Heart left ventricle (tissue), 16 donors: ENCODE data around the gene SLIT3. TPM values are rescaled to one million over a fixed set of nuclear protein-coding genes. Genes with fewer than 3 reads are reported as not detected.

Source experiments
- ATAC-seq, 4 donors: fragments of 200-7000 bp; cut with Tn5 transposase; one replicate each; pipeline ENCODE4 v1.9.1; 2020 to 2022; ENCODE audit warnings: moderate library complexity in 4 of 4, mild to moderate bottlenecking in 3 of 4, moderate number of reproducible peaks in 1 of 4
- DNase-seq, 5 donors: peaks; one replicate each; pipeline ENCODE4 v3.0.0-alpha.2; 2020
- H3K27ac ChIP-seq, 12 donors: fragments of 200-600 bp; sonication (generic) in 4 of 12; one replicate each; pipeline versions ENCODE4 v1.5.0 to v1.8.0; 2016 to 2022; ENCODE audit warnings: mild to moderate bottlenecking in 2 of 12
- H3K27me3 ChIP-seq, 9 donors: fragments of 200-600 bp; sonication (generic) in 2 of 9; one replicate each; pipeline versions ENCODE4 v1.5.1 to v1.8.0; 2016 to 2022; ENCODE audit warnings: mild to moderate bottlenecking in 3 of 9
- H3K36me3 ChIP-seq, 9 donors: fragments of 200-600 bp; sonication (generic) in 2 of 9; one replicate each; pipeline versions ENCODE4 v1.5.0 to v1.8.0; 2018 to 2022; ENCODE audit warnings: mild to moderate bottlenecking in 2 of 9
- H3K4me1 ChIP-seq, 12 donors: fragments of 200-600 bp; sonication (generic) in 4 of 12; one replicate each; pipeline versions ENCODE4 v1.5.0 to v1.8.0; 2016 to 2022; ENCODE audit warnings: mild to moderate bottlenecking in 3 of 12
- H3K4me3 ChIP-seq, 12 donors: fragments of 200-600 bp; sonication (generic) in 4 of 12; one replicate each; pipeline versions ENCODE4 v1.5.0 to v1.8.0; 2017 to 2022; ENCODE audit warnings: mild to moderate bottlenecking in 9 of 12, moderate library complexity in 4 of 12
- H3K9me3 ChIP-seq, 12 donors: fragments of 200-600 bp; sonication (generic) in 4 of 12; one replicate each; pipeline versions ENCODE4 v1.5.0 to v1.8.0; 2016 to 2022; ENCODE audit warnings: mild to moderate bottlenecking in 1 of 12
- CTCF ChIP-seq, 12 donors: fragments of 200-600 bp; sonication (generic) in 4 of 12; IDR thresholded peaks; one replicate each; pipeline versions ENCODE4 v1.5.0 to v1.8.0; 2018 to 2022; ENCODE audit warnings: antibody characterized with exemption in 12 of 12, mild to moderate bottlenecking in 5 of 12
- POLR2A ChIP-seq, 2 donors: fragments of 450-650 bp; IDR thresholded peaks; one replicate each; pipeline ENCODE4 v1.6.1; 2017; ENCODE audit warnings: antibody characterized with exemption in 2 of 2, mild to moderate bottlenecking in 2 of 2, moderate library complexity in 2 of 2
- WGBS, 4 donors: extraction: QIAGEN DNeasy Blood & Tissue Kit in 2 of 4; methylation state at CpG; one replicate each; pipeline versions ENCODE4 v1.1.5 to v1.1.7; 2013 to 2018; 5-methylcytosine and 5-hydroxymethylcytosine counted together
- intact Hi-C, 10 donors: fragments of 100-400 bp; cut with DNase I; formaldehyde crosslinking; loops; one replicate each; pipeline versions ENCODE4 v1.11.1 to v1.14.2; 2022
- polyA plus RNA-seq, 2 donors: library from polyadenylated mRNA; stranded (reverse); fragments of 200-250 nt; gene quantifications; one replicate each; pipeline ENCODE4 v1.2.3, GENCODE V29; 2013
- total RNA-seq, 9 donors: library from RNA; depleted of rRNA in 2 of 9; stranded (reverse); fragments of >200 nt in 2 of 9; fragmentation: NEBNext Ultra II Directional in 3 of 9; extraction: Animal tissue kit (Norgen Biotek cat#: 25700) in 3 of 9; gene quantifications; one replicate each; pipeline versions ENCODE4 v1.1.0 to v1.2.4, GENCODE V29; 2016 to 2023
- donor health status: ischemic (EF 13 %, LVEDD 7.1; RV severe dilation, severe dysfunction).
- donor health status: healthy with polysubstance abuse.
- donor health status: DM: no; HTN: yes; CAD: no.
- donor health status: DM: no; HTN: no; CAD: no.
- donor health status: ischemic (EF 25% LVEDD 6.9; RV normal size, moderate dysfunction).
- donor health status: ischemic (EF 25% LVEDD 5.7; RV mildly dilated, moderate dysfunction).
- donor health status: healthy.
- donor health status: DM: yes; HTN: yes; CAD: no.
- donor health status: ischemic (EF 35%, LVEDD 5.7; RV mildly dilated, moderate dysfunction).
- donor health status: nonischemic (EF 11% LVEDD 7.7; RV severe dilation, severe dysfunction).
- donor health status: DM: yes; HTN: yes; CAD: no.
- donor health status: PGD.
- donor health status: ischemic (EF 29% LVEDD 5.4; RV normal size, mild dysfunction).
- donor health status: nonischemic (EF 23%, LVEDD 6.1; RV moderate dilation, normal function).

Gene SLIT3
- total and polyA plus RNA-seq, 11 donors, result 2.3 to 40.3 (median 14.4) TPM

DNA sequence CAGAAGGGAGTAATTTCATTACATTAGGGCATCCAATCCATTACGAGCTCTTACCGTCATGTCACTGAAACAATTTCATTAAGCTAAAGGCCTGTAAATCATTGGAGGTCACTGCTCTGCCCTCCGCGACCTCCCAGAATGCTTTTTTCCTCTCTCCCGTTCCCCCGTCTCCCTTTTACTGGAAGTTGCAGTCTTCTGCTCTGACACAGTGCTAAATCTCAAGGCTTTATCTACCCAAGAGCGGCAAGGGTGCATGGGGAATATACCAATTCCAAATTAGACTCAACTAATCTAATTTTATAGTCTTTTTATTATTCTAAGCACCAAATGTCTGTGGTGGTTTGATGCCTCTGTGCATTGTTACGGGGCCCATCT is 456.0 kb downstream of the SLIT3 start:
- TF ChIP-seq POLR2A (IDR thresholded peaks at IDR 0.05) (no peak), CTCF (IDR thresholded peaks at IDR 0.05) (no peak)
- Histone ChIP-seq H3K4me1 (peaks cover 0 to 20% (median 4%) of the 10 kb centered on the region in 12 donors), H3K9me3 (no peaks in the 10 kb centered on the region), H3K27me3 (no peaks in the 10 kb centered on the region), H3K4me3 (peak overlapping the region in 1 of 12 donors; percentile 36), H3K36me3 (no peaks in the 10 kb centered on the region), H3K27ac (peak overlapping the region in 1 of 12 donors; percentile 67)
- 82 to 86% (median 84%) methylated on average over 8 of the region's 8 CpGs for WGBS, 4 donors
- intact Hi-C loops, result no loop called here
- ATAC-seq (no peak), DNase-seq (no peak)

GRCh38 chr5:168844016-168844921 is 456.7 kb downstream of the SLIT3 start:
- peak in 3 of 4 donors; percentile 21 to 54 (median 49) for ATAC-seq

DNA sequence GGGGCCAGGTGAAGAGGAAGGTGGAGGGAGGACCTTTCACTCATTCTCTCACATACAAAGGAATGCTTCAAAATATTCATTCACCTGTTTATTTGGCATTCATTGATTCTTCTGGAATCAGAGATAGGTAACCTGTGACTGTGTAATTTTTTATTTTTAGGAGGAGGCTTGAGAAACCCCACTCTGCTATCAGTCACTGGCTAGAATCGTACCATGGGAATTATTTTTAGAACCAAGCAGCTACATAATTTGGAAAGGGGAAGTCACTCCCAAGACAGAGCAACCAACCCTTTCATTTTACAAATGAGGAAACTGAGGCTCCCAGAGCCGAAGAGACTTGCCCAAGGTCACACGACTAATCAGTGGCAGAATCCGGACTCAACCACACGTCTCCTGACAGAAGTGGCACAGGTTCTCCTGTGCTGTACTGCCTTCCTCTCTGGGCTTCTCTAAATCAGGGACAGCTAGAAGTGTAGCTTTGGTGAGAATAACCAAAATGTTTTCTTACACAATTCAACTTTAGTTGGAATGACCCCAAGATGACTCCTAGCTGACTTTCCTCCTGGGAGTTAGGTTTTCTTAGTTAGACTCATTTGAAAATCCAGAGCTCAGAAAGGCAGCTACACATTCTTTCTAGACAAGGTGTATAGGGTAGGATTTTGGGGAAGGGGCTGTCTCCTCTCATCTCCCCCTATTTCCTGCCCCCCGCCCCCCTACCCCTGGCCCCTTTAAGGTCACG is 457.5 kb downstream of the SLIT3 start:
- ATAC-seq, result peak; percentile 52 to 82 (median 80)
- TF ChIP-seq CTCF (IDR thresholded peaks at IDR 0.05), result no peak
- no peak for TF ChIP-seq POLR2A (IDR thresholded peaks at IDR 0.05)
- Histone ChIP-seq H3K36me3 (no peaks in the 10 kb centered on the region), H3K27me3 (no peaks in the 10 kb centered on the region), H3K4me1 (peaks cover 0 to 17% (median 4%) of the 10 kb centered on the region in 12 donors), H3K27ac (peak overlapping the region; percentile 4 to 97 (median 78)), H3K9me3 (no peaks in the 10 kb centered on the region), H3K4me3 (peak overlapping the region in 7 of 12 donors; percentile 1 to 37 (median 25))
- no peak for DNase-seq
- WGBS, 4 donors, result 35 to 50% (median 42%) methylated on average over 7 of the region's 7 CpGs
- intact Hi-C loops, result no loop called here

More at GRCh38 chr5:168844016-168844921, 456.7 kb downstream of the SLIT3 start:
- Histone ChIP-seq H3K27ac (peak overlapping the region in 8 of 12 donors; percentile 43 to 97 (median 80)), H3K36me3 (no peaks in the 10 kb centered on the region), H3K9me3 (no peaks in the 10 kb centered on the region), H3K4me3 (peak overlapping the region in 7 of 12 donors; percentile 8 to 37 (median 30)), H3K4me1 (peaks cover 0 to 20% (median 4%) of the 10 kb centered on the region in 12 donors), H3K27me3 (no peaks in the 10 kb centered on the region)
- peak in 1 of 5 donors; percentile 46 for DNase-seq
- TF ChIP-seq POLR2A (IDR thresholded peaks at IDR 0.05), result no peak
- intact Hi-C loops, result no loop called here
- WGBS, 4 donors, result 68 to 81% (median 76%) methylated on average over 25 of the region's 25 CpGs

- H3K27me3 ChIP-seq, result no peaks in the 10 kb centered on the region
- intact Hi-C loops, result no loop called here
- DNase-seq, result peak in 4 of 5 donors; percentile 28 to 59 (median 46)
- H3K27ac ChIP-seq, result peak overlapping the region; percentile 4 to 97 (median 78)
- H3K9me3 ChIP-seq, result no peaks in the 10 kb centered on the region
- H3K4me3 ChIP-seq, result peak overlapping the region in 6 of 12 donors; percentile 1 to 36 (median 20)
- 33 to 49% (median 41%) methylated on average over 9 of the region's 9 CpGs for WGBS, 4 donors
- ATAC-seq, result peak; percentile 73 to 91 (median 86)
- TF ChIP-seq CTCF (IDR thresholded peaks at IDR 0.05), result no peak
- TF ChIP-seq POLR2A (IDR thresholded peaks at IDR 0.05), result no peak
- peaks cover 0 to 18% (median 4%) of the 10 kb centered on the region in 12 donors for H3K4me1 ChIP-seq
- no peaks in the 10 kb centered on the region for H3K36me3 ChIP-seq
Measured at GRCh38 chr5:168842571-168843205, 458.3 kb downstream of the SLIT3 start.
